ENCODE data around the gene MAB21L2.

DNA sequence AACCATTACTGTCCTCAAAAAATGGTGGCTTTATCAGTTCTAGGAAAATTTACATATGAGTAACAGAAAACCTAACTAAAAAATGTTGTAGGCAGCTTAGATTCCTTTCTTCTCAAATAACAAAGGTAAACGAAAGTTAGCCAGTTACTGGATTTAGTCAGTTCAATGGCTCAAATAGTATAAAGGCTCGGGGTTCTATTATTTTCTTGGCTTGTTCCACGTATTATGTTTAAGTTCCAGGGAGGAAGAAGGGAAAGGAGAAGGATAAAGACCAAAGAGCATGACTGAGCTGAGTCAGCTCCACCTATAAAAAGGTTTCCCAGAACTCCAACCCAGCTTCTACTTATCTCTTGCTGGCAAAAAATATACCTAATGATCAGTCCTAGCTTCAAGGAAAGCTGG lies 41.0 kb upstream of the MAB21L2 start:
- TF ChIP-seq, protein P1, sequence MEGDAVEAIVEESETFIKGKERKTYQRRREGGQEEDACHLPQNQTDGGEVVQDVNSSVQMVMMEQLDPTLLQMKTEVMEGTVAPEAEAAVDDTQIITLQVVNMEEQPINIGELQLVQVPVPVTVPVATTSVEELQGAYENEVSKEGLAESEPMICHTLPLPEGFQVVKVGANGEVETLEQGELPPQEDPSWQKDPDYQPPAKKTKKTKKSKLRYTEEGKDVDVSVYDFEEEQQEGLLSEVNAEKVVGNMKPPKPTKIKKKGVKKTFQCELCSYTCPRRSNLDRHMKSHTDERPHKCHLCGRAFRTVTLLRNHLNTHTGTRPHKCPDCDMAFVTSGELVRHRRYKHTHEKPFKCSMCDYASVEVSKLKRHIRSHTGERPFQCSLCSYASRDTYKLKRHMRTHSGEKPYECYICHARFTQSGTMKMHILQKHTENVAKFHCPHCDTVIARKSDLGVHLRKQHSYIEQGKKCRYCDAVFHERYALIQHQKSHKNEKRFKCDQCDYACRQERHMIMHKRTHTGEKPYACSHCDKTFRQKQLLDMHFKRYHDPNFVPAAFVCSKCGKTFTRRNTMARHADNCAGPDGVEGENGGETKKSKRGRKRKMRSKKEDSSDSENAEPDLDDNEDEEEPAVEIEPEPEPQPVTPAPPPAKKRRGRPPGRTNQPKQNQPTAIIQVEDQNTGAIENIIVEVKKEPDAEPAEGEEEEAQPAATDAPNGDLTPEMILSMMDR (tag by site-specific recombination; IDR thresholded peaks at IDR 0.05) = no peak
- TF ChIP-seq PRDM1 (tag by site-specific recombination; IDR thresholded peaks at IDR 0.05) (no peak), ZNF596 (tag by site-specific recombination; IDR thresholded peaks at IDR 0.05) (no peak), MEIS1 (CRISPR knock-in tag; IDR thresholded peaks at IDR 0.05; ENCODE audit: borderline replicate concordance) (no peak), ZNF76 (tag by site-specific recombination; IDR thresholded peaks at IDR 0.05; ENCODE audit: borderline replicate concordance, low read depth) (no peak), TCF7L2 (IDR thresholded peaks at IDR 0.05; ENCODE audit: borderline replicate concordance, low read depth, low read length) (no peak), ZNF335 (tag by site-specific recombination; conservative IDR thresholded peaks at IDR 0.05) (no peak), ZNF416 (tag by site-specific recombination; IDR thresholded peaks at IDR 0.05) (no peak), ZBTB20 (tag by site-specific recombination; IDR thresholded peaks at IDR 0.05) (no peak), SP2 (tag by site-specific recombination; IDR thresholded peaks at IDR 0.05) (no peak)
- TF ChIP-seq, protein P2, sequence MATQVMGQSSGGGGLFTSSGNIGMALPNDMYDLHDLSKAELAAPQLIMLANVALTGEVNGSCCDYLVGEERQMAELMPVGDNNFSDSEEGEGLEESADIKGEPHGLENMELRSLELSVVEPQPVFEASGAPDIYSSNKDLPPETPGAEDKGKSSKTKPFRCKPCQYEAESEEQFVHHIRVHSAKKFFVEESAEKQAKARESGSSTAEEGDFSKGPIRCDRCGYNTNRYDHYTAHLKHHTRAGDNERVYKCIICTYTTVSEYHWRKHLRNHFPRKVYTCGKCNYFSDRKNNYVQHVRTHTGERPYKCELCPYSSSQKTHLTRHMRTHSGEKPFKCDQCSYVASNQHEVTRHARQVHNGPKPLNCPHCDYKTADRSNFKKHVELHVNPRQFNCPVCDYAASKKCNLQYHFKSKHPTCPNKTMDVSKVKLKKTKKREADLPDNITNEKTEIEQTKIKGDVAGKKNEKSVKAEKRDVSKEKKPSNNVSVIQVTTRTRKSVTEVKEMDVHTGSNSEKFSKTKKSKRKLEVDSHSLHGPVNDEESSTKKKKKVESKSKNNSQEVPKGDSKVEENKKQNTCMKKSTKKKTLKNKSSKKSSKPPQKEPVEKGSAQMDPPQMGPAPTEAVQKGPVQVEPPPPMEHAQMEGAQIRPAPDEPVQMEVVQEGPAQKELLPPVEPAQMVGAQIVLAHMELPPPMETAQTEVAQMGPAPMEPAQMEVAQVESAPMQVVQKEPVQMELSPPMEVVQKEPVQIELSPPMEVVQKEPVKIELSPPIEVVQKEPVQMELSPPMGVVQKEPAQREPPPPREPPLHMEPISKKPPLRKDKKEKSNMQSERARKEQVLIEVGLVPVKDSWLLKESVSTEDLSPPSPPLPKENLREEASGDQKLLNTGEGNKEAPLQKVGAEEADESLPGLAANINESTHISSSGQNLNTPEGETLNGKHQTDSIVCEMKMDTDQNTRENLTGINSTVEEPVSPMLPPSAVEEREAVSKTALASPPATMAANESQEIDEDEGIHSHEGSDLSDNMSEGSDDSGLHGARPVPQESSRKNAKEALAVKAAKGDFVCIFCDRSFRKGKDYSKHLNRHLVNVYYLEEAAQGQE (tag by site-specific recombination; IDR thresholded peaks at IDR 0.05) = no peak
- TF ChIP-seq, protein P3, sequence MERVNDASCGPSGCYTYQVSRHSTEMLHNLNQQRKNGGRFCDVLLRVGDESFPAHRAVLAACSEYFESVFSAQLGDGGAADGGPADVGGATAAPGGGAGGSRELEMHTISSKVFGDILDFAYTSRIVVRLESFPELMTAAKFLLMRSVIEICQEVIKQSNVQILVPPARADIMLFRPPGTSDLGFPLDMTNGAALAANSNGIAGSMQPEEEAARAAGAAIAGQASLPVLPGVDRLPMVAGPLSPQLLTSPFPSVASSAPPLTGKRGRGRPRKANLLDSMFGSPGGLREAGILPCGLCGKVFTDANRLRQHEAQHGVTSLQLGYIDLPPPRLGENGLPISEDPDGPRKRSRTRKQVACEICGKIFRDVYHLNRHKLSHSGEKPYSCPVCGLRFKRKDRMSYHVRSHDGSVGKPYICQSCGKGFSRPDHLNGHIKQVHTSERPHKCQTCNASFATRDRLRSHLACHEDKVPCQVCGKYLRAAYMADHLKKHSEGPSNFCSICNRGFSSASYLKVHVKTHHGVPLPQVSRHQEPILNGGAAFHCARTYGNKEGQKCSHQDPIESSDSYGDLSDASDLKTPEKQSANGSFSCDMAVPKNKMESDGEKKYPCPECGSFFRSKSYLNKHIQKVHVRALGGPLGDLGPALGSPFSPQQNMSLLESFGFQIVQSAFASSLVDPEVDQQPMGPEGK (tag by site-specific recombination; IDR thresholded peaks at IDR 0.05) = no peak
- TF ChIP-seq, protein P4, sequence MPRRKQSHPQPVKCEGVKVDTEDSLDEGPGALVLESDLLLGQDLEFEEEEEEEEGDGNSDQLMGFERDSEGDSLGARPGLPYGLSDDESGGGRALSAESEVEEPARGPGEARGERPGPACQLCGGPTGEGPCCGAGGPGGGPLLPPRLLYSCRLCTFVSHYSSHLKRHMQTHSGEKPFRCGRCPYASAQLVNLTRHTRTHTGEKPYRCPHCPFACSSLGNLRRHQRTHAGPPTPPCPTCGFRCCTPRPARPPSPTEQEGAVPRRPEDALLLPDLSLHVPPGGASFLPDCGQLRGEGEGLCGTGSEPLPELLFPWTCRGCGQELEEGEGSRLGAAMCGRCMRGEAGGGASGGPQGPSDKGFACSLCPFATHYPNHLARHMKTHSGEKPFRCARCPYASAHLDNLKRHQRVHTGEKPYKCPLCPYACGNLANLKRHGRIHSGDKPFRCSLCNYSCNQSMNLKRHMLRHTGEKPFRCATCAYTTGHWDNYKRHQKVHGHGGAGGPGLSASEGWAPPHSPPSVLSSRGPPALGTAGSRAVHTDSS (tag by site-specific recombination; IDR thresholded peaks at IDR 0.05) = no peak
- TF ChIP-seq, protein P5, sequence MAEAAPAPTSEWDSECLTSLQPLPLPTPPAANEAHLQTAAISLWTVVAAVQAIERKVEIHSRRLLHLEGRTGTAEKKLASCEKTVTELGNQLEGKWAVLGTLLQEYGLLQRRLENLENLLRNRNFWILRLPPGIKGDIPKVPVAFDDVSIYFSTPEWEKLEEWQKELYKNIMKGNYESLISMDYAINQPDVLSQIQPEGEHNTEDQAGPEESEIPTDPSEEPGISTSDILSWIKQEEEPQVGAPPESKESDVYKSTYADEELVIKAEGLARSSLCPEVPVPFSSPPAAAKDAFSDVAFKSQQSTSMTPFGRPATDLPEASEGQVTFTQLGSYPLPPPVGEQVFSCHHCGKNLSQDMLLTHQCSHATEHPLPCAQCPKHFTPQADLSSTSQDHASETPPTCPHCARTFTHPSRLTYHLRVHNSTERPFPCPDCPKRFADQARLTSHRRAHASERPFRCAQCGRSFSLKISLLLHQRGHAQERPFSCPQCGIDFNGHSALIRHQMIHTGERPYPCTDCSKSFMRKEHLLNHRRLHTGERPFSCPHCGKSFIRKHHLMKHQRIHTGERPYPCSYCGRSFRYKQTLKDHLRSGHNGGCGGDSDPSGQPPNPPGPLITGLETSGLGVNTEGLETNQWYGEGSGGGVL (tag by site-specific recombination; IDR thresholded peaks at IDR 0.05) = no peak

All from HEK293 (cell line).